Hepatocyte (in vitro differentiated cells): ENCODE data around the gene SIDT1. TPM values are rescaled to one million over a fixed set of nuclear protein-coding genes. Genes with fewer than 3 reads are reported as not detected.

Experiments used
- DNase-seq: peaks from one replicate; pipeline ENCODE4 v3.0.0-alpha.2; 2016; ENCODE audit warnings: low spot score
- H2AFZ ChIP-seq: fragments of 200-600 bp; sonication (generic); 2 replicates; pipeline ENCODE4 v1.6.0; 2016; ENCODE audit warnings: antibody characterized with exemption, mild to moderate bottlenecking
- H3K27ac ChIP-seq: fragments of 200-600 bp; sonication (generic); 2 replicates; pipeline ENCODE4 v1.5.1; 2016; ENCODE audit warnings: mild to moderate bottlenecking
- H3K27me3 ChIP-seq: fragments of 200-600 bp; sonication (generic); 2 replicates; pipeline ENCODE4 v1.6.1; 2016
- H3K36me3 ChIP-seq: fragments of 200-600 bp; sonication (generic); replicated peaks from 2 replicates; pipeline ENCODE4 v1.5.1; 2016; ENCODE audit warnings: low read depth; ENCODE audit not compliant: insufficient read depth
- H3K4me1 ChIP-seq: fragments of 200-600 bp; sonication (generic); 2 replicates; pipeline ENCODE4 v1.5.1; 2016; ENCODE audit warnings: mild to moderate bottlenecking, moderate library complexity; ENCODE audit not compliant: insufficient read depth
- H3K4me2 ChIP-seq: fragments of 200-600 bp; sonication (generic); 2 replicates; pipeline ENCODE4 v1.6.0; 2016
- H3K4me3 ChIP-seq: fragments of 200-600 bp; sonication (generic); 2 replicates; pipeline ENCODE4 v1.5.1; 2016; ENCODE audit warnings: mild to moderate bottlenecking
- H3K79me2 ChIP-seq: fragments of 200-600 bp; sonication (generic); 2 replicates; pipeline ENCODE4 v1.6.0; 2017; ENCODE audit warnings: mild to moderate bottlenecking
- H3K9me2 ChIP-seq: fragments of 200-600 bp; sonication (generic); replicated peaks from 2 replicates; pipeline ENCODE4 v1.6.0; 2017; ENCODE audit warnings: mild to moderate bottlenecking; ENCODE audit not compliant: insufficient read depth
- H3K9me3 ChIP-seq: fragments of 200-600 bp; sonication (generic); 2 replicates; pipeline ENCODE4 v1.5.1; 2016; ENCODE audit warnings: low read depth, mild to moderate bottlenecking
- H4K20me1 ChIP-seq: fragments of 200-600 bp; sonication (generic); 2 replicates; pipeline ENCODE4 v1.6.0; 2016; ENCODE audit warnings: mild to moderate bottlenecking; ENCODE audit not compliant: insufficient read depth, poor library complexity, severe bottlenecking
- EZH2 ChIP-seq: fragments of 200-600 bp; sonication (generic); IDR thresholded peaks from 2 replicates; pipeline ENCODE4 v1.6.1; 2016; ENCODE audit warnings: antibody characterized with exemption, mild to moderate bottlenecking, borderline replicate concordance
- EZH2phosphoT487 ChIP-seq: fragments of 200-600 bp; sonication (generic); IDR thresholded peaks from one replicate; pipeline ENCODE4 v1.6.1; 2018; ENCODE audit warnings: antibody characterized with exemption, mild to moderate bottlenecking, low read depth, moderate library complexity; ENCODE audit not compliant: unreplicated experiment, severe bottlenecking
- WGBS: methylation state at CpG from one replicate; pipeline ENCODE4 v1.1.6; 2016; ENCODE audit warnings: low lambda C conversion rate; ENCODE audit errors: missing lambda C conversion rate; 5-methylcytosine and 5-hydroxymethylcytosine counted together
- polyA plus RNA-seq: library from polyadenylated mRNA; unstranded; fragments of >200 nt; fragmentation: Nextera tagmentation; extraction: Ambion mirVana; gene quantifications from 2 replicates; pipeline ENCODE4 v1.2.1, GENCODE V29; 2016
- total RNA-seq: library from RNA; depleted of rRNA; stranded (reverse); fragments of >200 nt; gene quantifications from 2 replicates; pipeline ENCODE4 v1.2.3, GENCODE V29; 2014
- TF ChIP-seq, protein P1 (sequence below): fragments of 200-600 bp; sonication (generic); IDR thresholded peaks from 2 replicates; pipeline ENCODE4 v1.5.1; 2016; ENCODE audit warnings: antibody characterized with exemption, mild to moderate bottlenecking; ENCODE audit not compliant: poor library complexity

SIDT1 gene
- total and polyA plus RNA-seq, 2 experiments from 2014 or later: 0.18 to 0.90 TPM

DNA sequence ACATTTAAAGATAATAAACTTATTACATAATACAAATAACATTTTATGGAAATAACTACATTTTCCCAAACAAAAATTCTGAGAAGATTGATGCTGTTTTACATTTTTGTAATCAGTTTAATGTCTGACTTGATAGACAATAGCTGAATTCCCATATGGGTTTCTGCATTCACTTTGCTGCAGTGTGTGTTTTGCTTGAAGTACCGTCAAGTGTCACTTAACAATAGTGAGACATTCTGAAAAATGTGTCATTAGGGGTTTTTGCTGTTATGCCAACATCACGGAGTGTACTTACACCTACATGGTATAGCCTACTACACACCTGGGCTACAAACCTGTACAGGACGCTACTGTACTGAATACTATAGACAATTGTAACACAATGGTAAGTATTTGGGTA is 106.6 kb downstream of the SIDT1 start:
- Histone ChIP-seq H3K4me3 (no peak overlapping the region), H3K4me2 (no peak overlapping the region), H4K20me1 (no peaks in the 10 kb centered on the region), H3K27me3 (no peaks in the 10 kb centered on the region), H3K9me2 (no peaks in the 10 kb centered on the region), H3K27ac (no peak overlapping the region), H3K4me1 (no peaks in the 10 kb centered on the region), H3K79me2 (no peaks in the 10 kb centered on the region), H2AFZ (no peak overlapping the region), H3K36me3 (no peaks in the 10 kb centered on the region), H3K9me3 (no peaks in the 10 kb centered on the region)
- WGBS: 88% methylated on average over 3 of the region's 3 CpGs
- no peak for TF ChIP-seq EZH2
- TF ChIP-seq, protein P1, sequence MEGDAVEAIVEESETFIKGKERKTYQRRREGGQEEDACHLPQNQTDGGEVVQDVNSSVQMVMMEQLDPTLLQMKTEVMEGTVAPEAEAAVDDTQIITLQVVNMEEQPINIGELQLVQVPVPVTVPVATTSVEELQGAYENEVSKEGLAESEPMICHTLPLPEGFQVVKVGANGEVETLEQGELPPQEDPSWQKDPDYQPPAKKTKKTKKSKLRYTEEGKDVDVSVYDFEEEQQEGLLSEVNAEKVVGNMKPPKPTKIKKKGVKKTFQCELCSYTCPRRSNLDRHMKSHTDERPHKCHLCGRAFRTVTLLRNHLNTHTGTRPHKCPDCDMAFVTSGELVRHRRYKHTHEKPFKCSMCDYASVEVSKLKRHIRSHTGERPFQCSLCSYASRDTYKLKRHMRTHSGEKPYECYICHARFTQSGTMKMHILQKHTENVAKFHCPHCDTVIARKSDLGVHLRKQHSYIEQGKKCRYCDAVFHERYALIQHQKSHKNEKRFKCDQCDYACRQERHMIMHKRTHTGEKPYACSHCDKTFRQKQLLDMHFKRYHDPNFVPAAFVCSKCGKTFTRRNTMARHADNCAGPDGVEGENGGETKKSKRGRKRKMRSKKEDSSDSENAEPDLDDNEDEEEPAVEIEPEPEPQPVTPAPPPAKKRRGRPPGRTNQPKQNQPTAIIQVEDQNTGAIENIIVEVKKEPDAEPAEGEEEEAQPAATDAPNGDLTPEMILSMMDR: no peak
- DNase-seq: no peak

DNA sequence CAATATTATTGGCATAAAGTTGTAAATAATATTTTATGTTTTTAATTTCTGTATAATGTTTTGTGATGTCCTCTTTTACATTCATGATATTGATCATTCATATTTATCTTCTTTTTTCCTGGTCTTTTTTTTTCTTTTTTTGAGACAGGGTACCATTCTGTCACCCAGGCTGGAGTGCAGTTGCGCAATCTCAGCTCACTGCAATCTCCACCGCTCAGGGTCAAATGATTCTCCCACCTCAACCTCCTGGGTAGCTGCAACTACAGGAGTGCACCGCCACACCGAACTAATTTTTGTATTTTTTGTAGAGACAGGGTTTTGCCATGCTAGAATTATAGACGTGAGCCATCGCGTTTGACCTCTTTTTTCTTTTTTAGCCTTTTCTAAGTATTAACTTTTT is 111.2 kb downstream of the SIDT1 start:
- WGBS: 97% methylated on average over 7 of the region's 7 CpGs
- H3K4me1 ChIP-seq: no peaks in the 10 kb centered on the region
- H3K4me2 ChIP-seq: no peak overlapping the region
- H3K4me3 ChIP-seq: no peak overlapping the region
- no peak overlapping the region for H3K27ac ChIP-seq
- no peak for DNase-seq
- H3K27me3 ChIP-seq: no peaks in the 10 kb centered on the region
- peaks cover 11% of the 10 kb centered on the region for H3K9me3 ChIP-seq
- no peaks in the 10 kb centered on the region for H3K79me2 ChIP-seq
- H3K36me3 ChIP-seq: no peaks in the 10 kb centered on the region
- H4K20me1 ChIP-seq: no peaks in the 10 kb centered on the region
- no peaks in the 10 kb centered on the region for H3K9me2 ChIP-seq
- no peak overlapping the region for H2AFZ ChIP-seq
- TF ChIP-seq EZH2: no peak
- TF ChIP-seq EZH2phosphoT487: no peak
- TF ChIP-seq, protein P1: no peak

DNA sequence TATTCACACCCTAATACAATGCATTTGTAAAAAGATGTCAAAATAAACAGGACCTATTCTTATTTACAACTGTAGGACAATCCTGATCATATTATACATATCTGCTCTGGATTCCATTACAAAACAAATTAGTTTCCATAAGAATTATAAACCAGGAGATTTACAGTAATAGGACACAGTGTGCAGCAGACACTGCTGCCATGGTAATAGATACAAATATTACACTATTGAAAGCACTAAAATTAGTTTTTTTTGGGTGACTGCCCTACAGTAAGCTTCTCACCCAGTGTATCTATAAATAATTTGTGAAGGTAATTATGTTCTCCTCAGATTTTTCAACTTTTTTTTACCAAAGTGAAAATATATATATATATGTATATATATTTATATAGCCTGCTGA is 116.2 kb downstream of the SIDT1 start:
- Histone ChIP-seq H3K9me2 (no peaks in the 10 kb centered on the region), H3K4me2 (no peak overlapping the region), H3K36me3 (no peaks in the 10 kb centered on the region), H3K4me3 (no peak overlapping the region), H3K27ac (no peak overlapping the region), H4K20me1 (no peaks in the 10 kb centered on the region), H2AFZ (no peak overlapping the region), H3K4me1 (no peaks in the 10 kb centered on the region), H3K9me3 (peaks cover 11% of the 10 kb centered on the region), H3K79me2 (no peaks in the 10 kb centered on the region), H3K27me3 (no peaks in the 10 kb centered on the region)
- DNase-seq: no peak
- TF ChIP-seq EZH2phosphoT487 (no peak), EZH2 (no peak)
- TF ChIP-seq, protein P1: no peak

DNA sequence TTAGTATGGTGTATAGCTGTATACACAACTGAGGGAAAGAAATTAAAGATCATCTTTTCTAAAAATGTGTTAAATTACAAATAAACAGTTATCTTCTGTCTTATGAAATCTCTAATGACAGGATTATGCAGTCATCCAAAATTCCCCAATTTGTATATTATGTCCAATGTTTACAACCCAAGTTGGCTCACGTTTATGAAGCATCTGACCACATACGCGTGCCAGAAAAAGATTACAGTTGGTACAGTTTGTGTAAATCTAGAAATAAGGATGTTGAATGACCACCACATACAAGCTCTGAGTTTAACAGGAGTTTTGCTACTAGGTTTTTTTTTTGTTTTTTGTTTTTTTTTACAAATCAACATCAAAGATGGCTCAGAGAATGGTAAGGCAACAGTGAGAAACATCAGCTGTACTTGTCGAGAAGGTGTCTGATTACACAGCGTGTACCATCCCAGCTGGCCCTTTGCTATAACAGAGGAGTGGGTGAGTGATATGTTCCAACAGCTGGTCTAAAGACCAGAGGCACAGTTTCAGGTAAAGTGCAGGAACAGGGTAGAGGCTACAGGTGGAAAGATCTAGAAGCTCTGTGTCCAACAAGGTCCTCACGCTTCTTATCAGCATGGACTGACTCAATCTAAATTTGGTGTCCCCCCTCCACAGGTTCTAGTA is 117.0 kb downstream of the SIDT1 start:
- H3K4me3 ChIP-seq: no peak overlapping the region
- H3K9me2 ChIP-seq: no peaks in the 10 kb centered on the region
- no peaks in the 10 kb centered on the region for H4K20me1 ChIP-seq
- 94% methylated on average over 6 of the region's 6 CpGs for WGBS
- no peaks in the 10 kb centered on the region for H3K79me2 ChIP-seq
- H3K4me2 ChIP-seq: no peak overlapping the region
- H3K27ac ChIP-seq: no peak overlapping the region
- no peak for DNase-seq
- H3K27me3 ChIP-seq: no peaks in the 10 kb centered on the region
- peaks cover 11% of the 10 kb centered on the region for H3K9me3 ChIP-seq
- no peaks in the 10 kb centered on the region for H3K36me3 ChIP-seq
- TF ChIP-seq, protein P1: no peak
- TF ChIP-seq EZH2phosphoT487 (no peak), EZH2 (no peak)
- no peaks in the 10 kb centered on the region for H3K4me1 ChIP-seq
- no peak overlapping the region for H2AFZ ChIP-seq
